Activated naive CD8-positive, alpha-beta T cell treated with anti-CD3 and anti-CD28 coated beads, Interleukin-2, amount 50 U/mL, for 24 hours (primary cell): ENCODE data around the gene PTGES3.

ENCODE experiments used
- ATAC-seq: fragments of 150-1000 bp; cut with Tn5 transposase; one replicate; pipeline ENCODE4 v1.10.0; 2021
- DNase-seq: peaks from one replicate; pipeline ENCODE4 v3.0.0; 2021
- H3K27ac Mint-ChIP-seq: one replicate; pipeline ENCODE4 v1.8.0; 2021; ENCODE audit warnings: mild to moderate bottlenecking, mixed read lengths
- H3K27me3 Mint-ChIP-seq: one replicate; pipeline ENCODE4 v1.8.0; 2021; ENCODE audit warnings: mixed read lengths
- H3K36me3 Mint-ChIP-seq: one replicate; pipeline ENCODE4 v1.8.0; 2021; ENCODE audit warnings: low read depth, mixed read lengths
- H3K4me1 Mint-ChIP-seq: one replicate; pipeline ENCODE4 v1.8.0; 2021; ENCODE audit warnings: mixed read lengths
- H3K4me3 Mint-ChIP-seq: one replicate; pipeline ENCODE4 v1.8.0; 2021; ENCODE audit warnings: mild to moderate bottlenecking, moderate library complexity, mixed read lengths
- H3K9me3 Mint-ChIP-seq: one replicate; pipeline ENCODE4 v1.8.0; 2021; ENCODE audit warnings: mixed read lengths

PTGES3 gene

GRCh38 chr12:56633468-56634241, 54.4 kb downstream of the PTGES3 start:
- H3K27ac Mint-ChIP-seq, result peak overlapping the region; percentile 88
- peaks cover 81% of the 10 kb centered on the region for H3K4me1 Mint-ChIP-seq

GRCh38 chr12:56632701-56633467, 55.2 kb downstream of the PTGES3 start:
- peak overlapping the region; percentile 89 for H3K4me3 Mint-ChIP-seq
- H3K27me3 Mint-ChIP-seq, result no peaks in the 10 kb centered on the region
- H3K9me3 Mint-ChIP-seq, result no peaks in the 10 kb centered on the region
- DNase-seq (no peak), ATAC-seq (no peak)
- peak overlapping the region; percentile 81 for H3K27ac Mint-ChIP-seq
- H3K4me1 Mint-ChIP-seq, result peaks cover 82% of the 10 kb centered on the region
- peaks cover 9% of the 10 kb centered on the region for H3K36me3 Mint-ChIP-seq

More at GRCh38 chr12:56633468-56634241, 54.4 kb downstream of the PTGES3 start:
- Mint-ChIP-seq H3K9me3 (no peaks in the 10 kb centered on the region), H3K27me3 (no peaks in the 10 kb centered on the region), H3K36me3 (peaks cover 15% of the 10 kb centered on the region), H3K4me3 (peak overlapping the region; percentile 89)
- no peak for DNase-seq
- no peak for ATAC-seq

- H3K4me1 Mint-ChIP-seq, result peaks cover 79% of the 10 kb centered on the region
- no peaks in the 10 kb centered on the region for H3K9me3 Mint-ChIP-seq
- ATAC-seq (no peak), DNase-seq (peak; percentile 69)
- H3K4me3 Mint-ChIP-seq, result peak overlapping the region; percentile 89
- no peaks in the 10 kb centered on the region for H3K27me3 Mint-ChIP-seq
- H3K27ac Mint-ChIP-seq, result peak overlapping the region; percentile 81
- peaks cover 3% of the 10 kb centered on the region for H3K36me3 Mint-ChIP-seq
These were observed 56.0 kb downstream of the PTGES3 start for GRCh38 chr12:56631790-56632700.

GRCh38 chr12:56630180-56630632, 57.9 kb downstream of the PTGES3 start, which contains the start of gene BAZ2A:
TSS of gene BAZ2A (minus strand) at chr12:56630326. CDS start at chr12:56617530, 12,796 bp downstream.
- ATAC-seq (peak; percentile 70), DNase-seq (peak; percentile 89)
- no peaks in the 10 kb centered on the region for H3K27me3 Mint-ChIP-seq
- no peaks in the 10 kb centered on the region for H3K9me3 Mint-ChIP-seq
- peaks cover 78% of the 10 kb centered on the region for H3K4me1 Mint-ChIP-seq
- H3K4me3 Mint-ChIP-seq, result peak within 1 kb of the TSS; percentile 97
- peak within 1 kb of the TSS; percentile 90 for H3K27ac Mint-ChIP-seq
- peaks cover 12% of the 10 kb centered on the region for H3K36me3 Mint-ChIP-seq

GRCh38 chr12:56629459-56630179, 58.5 kb downstream of the PTGES3 start:
- H3K36me3 Mint-ChIP-seq, result peaks cover 13% of the 10 kb centered on the region
- H3K4me1 Mint-ChIP-seq, result peaks cover 76% of the 10 kb centered on the region
- peak overlapping the region; percentile 90 for H3K27ac Mint-ChIP-seq
- DNase-seq (peak; percentile 66), ATAC-seq (peak; percentile 13)
- no peaks in the 10 kb centered on the region for H3K27me3 Mint-ChIP-seq
- H3K4me3 Mint-ChIP-seq, result peak overlapping the region; percentile 97
- H3K9me3 Mint-ChIP-seq, result no peaks in the 10 kb centered on the region

- H3K36me3 Mint-ChIP-seq, result peaks cover 18% of the 10 kb centered on the region
- no peaks in the 10 kb centered on the region for H3K27me3 Mint-ChIP-seq
- H3K4me3 Mint-ChIP-seq, result peak overlapping the region; percentile 97
- no peaks in the 10 kb centered on the region for H3K9me3 Mint-ChIP-seq
- ATAC-seq (no peak), DNase-seq (peak; percentile 69)
- peaks cover 76% of the 10 kb centered on the region for H3K4me1 Mint-ChIP-seq
- H3K27ac Mint-ChIP-seq, result peak overlapping the region; percentile 90
These were observed 59.2 kb downstream of the PTGES3 start for GRCh38 chr12:56628671-56629458.

GRCh38 chr12:56626701-56627100, 61.4 kb downstream of the PTGES3 start:
- no peak for ATAC-seq
- H3K27ac Mint-ChIP-seq, result peak overlapping the region; percentile 63
- H3K9me3 Mint-ChIP-seq, result no peaks in the 10 kb centered on the region
- no peaks in the 10 kb centered on the region for H3K27me3 Mint-ChIP-seq
- peak overlapping the region; percentile 4 for H3K4me3 Mint-ChIP-seq
- DNase-seq, result no peak
- H3K36me3 Mint-ChIP-seq, result peaks cover 23% of the 10 kb centered on the region
- peaks cover 68% of the 10 kb centered on the region for H3K4me1 Mint-ChIP-seq

GRCh38 chr12:56622535-56622934, 65.5 kb downstream of the PTGES3 start:
- Mint-ChIP-seq H3K4me1 (peaks cover 58% of the 10 kb centered on the region), H3K27ac (peak overlapping the region; percentile 13), H3K9me3 (no peaks in the 10 kb centered on the region), H3K4me3 (no peak overlapping the region), H3K36me3 (peaks cover 33% of the 10 kb centered on the region), H3K27me3 (no peaks in the 10 kb centered on the region)
- no peak for ATAC-seq
- no peak for DNase-seq

- H3K4me3 Mint-ChIP-seq, result no peak overlapping the region
- no peak for ATAC-seq
- peaks cover 26% of the 10 kb centered on the region for H3K4me1 Mint-ChIP-seq
- H3K9me3 Mint-ChIP-seq, result no peaks in the 10 kb centered on the region
- H3K27me3 Mint-ChIP-seq, result no peaks in the 10 kb centered on the region
- DNase-seq, result no peak
- peak overlapping the region; percentile 68 for H3K27ac Mint-ChIP-seq
- peaks cover 51% of the 10 kb centered on the region for H3K36me3 Mint-ChIP-seq
These were observed 71.2 kb downstream of the PTGES3 start for GRCh38 chr12:56616925-56617324.

GRCh38 chr12:56616244-56616643, 71.8 kb downstream of the PTGES3 start:
- Mint-ChIP-seq H3K9me3 (no peaks in the 10 kb centered on the region), H3K27ac (no peak overlapping the region), H3K36me3 (peaks cover 58% of the 10 kb centered on the region)

GRCh38 chr12:56614627-56615026, 73.5 kb downstream of the PTGES3 start:
- Mint-ChIP-seq H3K27ac (no peak overlapping the region), H3K36me3 (peaks cover 57% of the 10 kb centered on the region)

More at GRCh38 chr12:56616244-56616643, 71.8 kb downstream of the PTGES3 start:
- DNase-seq (no peak), ATAC-seq (no peak)
- Mint-ChIP-seq H3K4me1 (peaks cover 24% of the 10 kb centered on the region), H3K27me3 (no peaks in the 10 kb centered on the region), H3K4me3 (no peak overlapping the region)

More at GRCh38 chr12:56614627-56615026, 73.5 kb downstream of the PTGES3 start:
- no peaks in the 10 kb centered on the region for H3K27me3 Mint-ChIP-seq
- H3K9me3 Mint-ChIP-seq, result no peaks in the 10 kb centered on the region
- no peak for DNase-seq
- no peak overlapping the region for H3K4me3 Mint-ChIP-seq
- H3K4me1 Mint-ChIP-seq, result peaks cover 18% of the 10 kb centered on the region
- no peak for ATAC-seq
